Heart left ventricle (tissue), 16 donors: ENCODE results near the gene FAM240A. TPM values are rescaled to one million over a fixed set of nuclear protein-coding genes. Genes with fewer than 3 reads are reported as not detected.

ENCODE experiments used
- ATAC-seq, 4 donors: fragments of 200-7000 bp; cut with Tn5 transposase; one replicate each; pipeline ENCODE4 v1.9.1; 2020 to 2022; ENCODE audit warnings: moderate library complexity in 4 of 4, mild to moderate bottlenecking in 3 of 4, moderate number of reproducible peaks in 1 of 4
- DNase-seq, 5 donors: peaks; one replicate each; pipeline ENCODE4 v3.0.0-alpha.2; 2020
- H3K27ac ChIP-seq, 12 donors: fragments of 200-600 bp; sonication (generic) in 4 of 12; one replicate each; pipeline versions ENCODE4 v1.5.0 to v1.8.0; 2016 to 2022; ENCODE audit warnings: mild to moderate bottlenecking in 2 of 12
- H3K27me3 ChIP-seq, 9 donors: fragments of 200-600 bp; sonication (generic) in 2 of 9; one replicate each; pipeline versions ENCODE4 v1.5.1 to v1.8.0; 2016 to 2022; ENCODE audit warnings: mild to moderate bottlenecking in 3 of 9
- H3K36me3 ChIP-seq, 9 donors: fragments of 200-600 bp; sonication (generic) in 2 of 9; one replicate each; pipeline versions ENCODE4 v1.5.0 to v1.8.0; 2018 to 2022; ENCODE audit warnings: mild to moderate bottlenecking in 2 of 9
- H3K4me1 ChIP-seq, 12 donors: fragments of 200-600 bp; sonication (generic) in 4 of 12; one replicate each; pipeline versions ENCODE4 v1.5.0 to v1.8.0; 2016 to 2022; ENCODE audit warnings: mild to moderate bottlenecking in 3 of 12
- H3K4me3 ChIP-seq, 12 donors: fragments of 200-600 bp; sonication (generic) in 4 of 12; one replicate each; pipeline versions ENCODE4 v1.5.0 to v1.8.0; 2017 to 2022; ENCODE audit warnings: mild to moderate bottlenecking in 9 of 12, moderate library complexity in 4 of 12
- H3K9me3 ChIP-seq, 12 donors: fragments of 200-600 bp; sonication (generic) in 4 of 12; one replicate each; pipeline versions ENCODE4 v1.5.0 to v1.8.0; 2016 to 2022; ENCODE audit warnings: mild to moderate bottlenecking in 1 of 12
- CTCF ChIP-seq, 12 donors: fragments of 200-600 bp; sonication (generic) in 4 of 12; IDR thresholded peaks; one replicate each; pipeline versions ENCODE4 v1.5.0 to v1.8.0; 2018 to 2022; ENCODE audit warnings: antibody characterized with exemption in 12 of 12, mild to moderate bottlenecking in 5 of 12
- POLR2A ChIP-seq, 2 donors: fragments of 450-650 bp; IDR thresholded peaks; one replicate each; pipeline ENCODE4 v1.6.1; 2017; ENCODE audit warnings: antibody characterized with exemption in 2 of 2, mild to moderate bottlenecking in 2 of 2, moderate library complexity in 2 of 2
- WGBS, 4 donors: extraction: QIAGEN DNeasy Blood & Tissue Kit in 2 of 4; methylation state at CpG; one replicate each; pipeline versions ENCODE4 v1.1.5 to v1.1.7; 2013 to 2018; 5-methylcytosine and 5-hydroxymethylcytosine counted together
- intact Hi-C, 10 donors: fragments of 100-400 bp; cut with DNase I; formaldehyde crosslinking; loops; one replicate each; pipeline versions ENCODE4 v1.11.1 to v1.14.2; 2022
- polyA plus RNA-seq, 2 donors: library from polyadenylated mRNA; stranded (reverse); fragments of 200-250 nt; gene quantifications; one replicate each; pipeline ENCODE4 v1.2.3, GENCODE V29; 2013
- total RNA-seq, 9 donors: library from RNA; depleted of rRNA in 2 of 9; stranded (reverse); fragments of >200 nt in 2 of 9; fragmentation: NEBNext Ultra II Directional in 3 of 9; extraction: Animal tissue kit (Norgen Biotek cat#: 25700) in 3 of 9; gene quantifications; one replicate each; pipeline versions ENCODE4 v1.1.0 to v1.2.4, GENCODE V29; 2016 to 2023
- donor health status: ischemic (EF 13 %, LVEDD 7.1; RV severe dilation, severe dysfunction).
- donor health status: healthy with polysubstance abuse.
- donor health status: DM: no; HTN: yes; CAD: no.
- donor health status: DM: no; HTN: no; CAD: no.
- donor health status: ischemic (EF 25% LVEDD 6.9; RV normal size, moderate dysfunction).
- donor health status: ischemic (EF 25% LVEDD 5.7; RV mildly dilated, moderate dysfunction).
- donor health status: healthy.
- donor health status: DM: yes; HTN: yes; CAD: no.
- donor health status: ischemic (EF 35%, LVEDD 5.7; RV mildly dilated, moderate dysfunction).
- donor health status: nonischemic (EF 11% LVEDD 7.7; RV severe dilation, severe dysfunction).
- donor health status: DM: yes; HTN: yes; CAD: no.
- donor health status: PGD.
- donor health status: ischemic (EF 29% LVEDD 5.4; RV normal size, mild dysfunction).
- donor health status: nonischemic (EF 23%, LVEDD 6.1; RV moderate dilation, normal function).

Gene FAM240A
- total and polyA plus RNA-seq, 11 donors, result not detected

GRCh38 chr3:46566040-46566641 lies 46.2 kb upstream of the FAM240A start, which contains the start of gene LRRC2:
TSS of gene LRRC2 (minus strand) at chr3:46566302. CDS start at chr3:46551591, 14,711 bp downstream.
- no peak for TF ChIP-seq CTCF (IDR thresholded peaks at IDR 0.05)
- peak in 1 of 2 donors; percentile 19 for TF ChIP-seq POLR2A (IDR thresholded peaks at IDR 0.05)
- peak; percentile 58 to 82 (median 76) for ATAC-seq
- Histone ChIP-seq H3K4me1 (peaks cover 0 to 38% (median 12%) of the 10 kb centered on the region in 12 donors), H3K9me3 (peaks cover 0 to 20% (median 0%) of the 10 kb centered on the region in 12 donors), H3K27me3 (peaks cover 0 to 24% (median 0%) of the 10 kb centered on the region in 9 donors), H3K4me3 (peak within 1 kb of the TSS; percentile 21 to 72 (median 66)), H3K36me3 (no peaks in the 10 kb centered on the region), H3K27ac (peak within 1 kb of the TSS; percentile 80 to 99 (median 92))
- 0 to 1% (median 0%) methylated on average over 18 to 39 of the region's 39 CpGs for WGBS, 4 donors
- intact Hi-C loops, result loop anchor here in 4 of 10 donors (5.0 to 10.0 kb wide), 4 partner anchors 61 to 99 kb away; no protein-coding TSS in a partner anchor
- DNase-seq, result peak; percentile 73 to 87 (median 77)

DNA sequence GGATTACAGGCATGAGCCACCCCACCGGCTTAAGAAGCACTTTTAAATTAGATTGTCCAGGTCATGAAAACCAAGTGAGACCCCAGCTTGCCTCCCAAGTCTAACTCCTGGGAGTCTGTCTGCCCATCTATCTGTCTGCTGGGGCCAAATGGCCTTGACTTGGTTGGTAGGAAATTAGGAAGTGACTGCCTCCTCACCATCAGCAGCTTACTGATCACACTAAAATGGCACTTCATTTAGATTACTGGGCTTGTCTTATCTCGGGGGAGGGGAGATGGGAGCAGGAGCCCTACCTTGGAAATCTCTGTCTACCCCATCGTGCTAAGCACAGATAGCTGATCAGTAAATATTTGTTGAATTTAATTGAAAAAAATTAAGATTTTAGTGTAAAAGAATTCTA lies 40.6 kb upstream of the FAM240A start:
- H3K27ac ChIP-seq, result no peak overlapping the region
- H3K4me1 ChIP-seq, result peaks cover 0 to 8% (median under 1%) of the 10 kb centered on the region in 12 donors
- H3K36me3 ChIP-seq, result no peaks in the 10 kb centered on the region
- DNase-seq, result no peak
- peaks cover 0 to 13% (median 0%) of the 10 kb centered on the region in 9 donors for H3K27me3 ChIP-seq
- peaks cover 0 to 9% (median 0%) of the 10 kb centered on the region in 12 donors for H3K9me3 ChIP-seq
- no peak overlapping the region for H3K4me3 ChIP-seq
- no peak for ATAC-seq
- no peak for TF ChIP-seq CTCF (IDR thresholded peaks at IDR 0.05)
- no peak for TF ChIP-seq POLR2A (IDR thresholded peaks at IDR 0.05)
- 48 to 67% (median 62%) methylated on average over 3 of the region's 3 CpGs for WGBS, 4 donors
- intact Hi-C loops, result loop anchor here in 3 of 10 donors (5.0 to 10.0 kb wide), 2 partner anchors 53 to 56 kb away; no protein-coding TSS in a partner anchor

DNA sequence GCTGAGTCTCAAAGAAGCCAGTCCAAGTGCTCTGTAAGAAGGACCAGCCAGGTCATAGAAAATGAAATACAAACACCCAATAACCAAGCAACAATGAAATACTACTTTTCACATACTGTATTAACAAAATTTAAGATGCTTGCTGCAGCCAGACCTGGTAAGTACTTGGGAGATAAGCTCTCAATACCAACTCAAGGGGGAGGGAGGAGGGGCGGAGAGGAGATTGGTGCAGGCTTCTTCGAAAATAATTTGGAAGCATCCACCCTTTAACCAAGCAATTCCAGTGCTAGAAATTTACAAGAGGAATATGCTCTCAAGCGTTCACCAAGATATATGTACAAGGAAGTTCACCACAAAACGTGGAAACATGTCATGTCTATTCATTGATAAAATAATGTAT lies 38.6 kb upstream of the FAM240A start:
- DNase-seq, result no peak
- ATAC-seq, result no peak
- intact Hi-C loops, result loop anchor here in 4 of 10 donors (2.0 to 10.0 kb wide), 3 partner anchors 51 to 54 kb away; no protein-coding TSS in a partner anchor
- Histone ChIP-seq H3K27ac (no peak overlapping the region), H3K4me1 (peaks cover 0 to 12% (median 2%) of the 10 kb centered on the region in 12 donors), H3K4me3 (no peak overlapping the region), H3K36me3 (no peaks in the 10 kb centered on the region), H3K9me3 (peaks cover 0 to 9% (median 0%) of the 10 kb centered on the region in 12 donors), H3K27me3 (peaks cover 0 to 17% (median 0%) of the 10 kb centered on the region in 9 donors)
- WGBS, 4 donors, result 61 to 70% (median 66%) methylated on average over 4 of the region's 4 CpGs
- TF ChIP-seq CTCF (IDR thresholded peaks at IDR 0.05) (no peak), POLR2A (IDR thresholded peaks at IDR 0.05) (no peak)

DNA sequence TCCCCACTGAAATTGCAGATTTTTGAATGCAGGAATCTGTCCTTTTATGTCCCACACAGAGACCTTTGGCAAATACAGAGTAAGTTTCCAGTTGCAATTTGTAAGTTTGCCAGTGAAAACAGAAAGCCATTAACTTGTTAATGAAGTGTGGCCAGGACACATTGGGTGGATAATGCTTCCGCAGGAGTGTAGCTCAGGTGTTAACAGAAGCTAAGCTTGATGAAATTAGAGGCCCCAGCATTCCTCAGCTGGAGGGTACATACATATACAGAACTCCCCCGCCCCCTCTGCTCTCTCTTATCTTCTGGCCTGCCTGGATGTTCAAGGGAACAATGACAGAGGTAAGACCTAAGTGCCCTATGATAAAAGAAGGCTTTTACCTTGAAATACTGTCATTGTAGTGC lies 38.1 kb upstream of the FAM240A start:
- 56 to 73% (median 60%) methylated on average over 2 of the region's 2 CpGs for WGBS, 4 donors
- no peak for TF ChIP-seq CTCF (IDR thresholded peaks at IDR 0.05)
- no peak for TF ChIP-seq POLR2A (IDR thresholded peaks at IDR 0.05)
- peaks cover 0 to 17% (median 0%) of the 10 kb centered on the region in 9 donors for H3K27me3 ChIP-seq

More for the DNA sequence above, 38.1 kb upstream of the FAM240A start:
- ATAC-seq (no peak), DNase-seq (no peak)
- Histone ChIP-seq H3K27ac (no peak overlapping the region), H3K4me1 (peaks cover 0 to 13% (median 3%) of the 10 kb centered on the region in 12 donors), H3K36me3 (no peaks in the 10 kb centered on the region), H3K4me3 (no peak overlapping the region), H3K9me3 (peaks cover 0 to 8% (median 0%) of the 10 kb centered on the region in 12 donors)
- intact Hi-C loops, result loop anchor here in 4 of 10 donors (2.0 to 10.0 kb wide), 3 partner anchors 51 to 53 kb away; no protein-coding TSS in a partner anchor
